Measurements from ENCODE around the gene PLPP7. TPM values are rescaled to one million over a fixed set of nuclear protein-coding genes. Genes with fewer than 3 reads are reported as not detected.

Gene PLPP7
- total and polyA plus RNA-seq, 2 donors from 2014 or later: 4.0 to 5.5 TPM

DNA sequence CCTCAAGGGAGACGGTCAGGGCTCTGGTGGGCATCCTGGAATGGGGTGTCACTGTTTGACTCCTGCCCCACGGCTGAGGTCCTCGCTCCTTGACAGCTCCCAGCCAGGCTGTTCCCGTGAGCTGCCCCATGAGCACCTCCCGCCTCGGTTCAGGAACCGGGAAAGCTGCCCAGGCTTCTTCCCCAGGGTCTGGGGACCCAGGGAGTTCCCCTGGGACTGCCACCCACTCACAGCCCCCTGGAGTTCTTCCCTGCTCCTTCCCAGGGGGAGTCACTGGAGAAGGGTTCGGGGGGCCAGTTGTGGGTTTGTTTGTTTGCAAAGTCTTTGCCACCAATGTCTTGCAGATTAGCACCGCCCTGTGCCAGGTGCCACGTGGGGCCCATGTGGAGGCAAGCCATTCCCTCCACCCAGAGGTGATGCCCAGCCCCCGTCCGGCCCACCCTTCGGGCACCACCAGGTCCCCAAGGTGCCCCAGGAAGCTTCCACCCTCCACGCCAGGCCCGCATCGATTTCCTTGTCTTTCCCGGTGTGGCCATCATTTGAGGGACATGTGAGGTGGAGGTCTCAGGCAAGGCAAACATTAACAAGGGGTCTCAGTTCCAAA is 1.3 kb downstream of the PLPP7 start:
- DNase-seq (no peak), FAIRE-seq (no peak)
- no peaks in the 10 kb centered on the region for H3K9me3 ChIP-seq (ENCODE audit: control insufficient read depth in 2 of 3, insufficient read depth in 1 of 3, low read length in 3 of 3)
- intact Hi-C loops (cut with DNase I): no loop called here
- H3K36me3 ChIP-seq (ENCODE audit: control insufficient read depth in 2 of 3, insufficient read depth in 3 of 3, low read length in 3 of 3): no peaks in the 10 kb centered on the region
- peaks cover 0 to 9% (median 0%) of the 10 kb centered on the region in 3 donors for H3K4me1 ChIP-seq (ENCODE audit: control insufficient read depth in 2 of 3, insufficient read depth in 2 of 3, low read depth in 1 of 3, low read length in 3 of 3)
- peak overlapping the region in 2 of 3 donors; percentile 72 to 77 for H3K9ac ChIP-seq (ENCODE audit: low read length in 3 of 3)
- H3K4me3 ChIP-seq (ENCODE audit: low read length in 3 of 3): peak overlapping the region in 2 of 3 donors; percentile 5 to 68
- TF ChIP-seq, protein P1, sequence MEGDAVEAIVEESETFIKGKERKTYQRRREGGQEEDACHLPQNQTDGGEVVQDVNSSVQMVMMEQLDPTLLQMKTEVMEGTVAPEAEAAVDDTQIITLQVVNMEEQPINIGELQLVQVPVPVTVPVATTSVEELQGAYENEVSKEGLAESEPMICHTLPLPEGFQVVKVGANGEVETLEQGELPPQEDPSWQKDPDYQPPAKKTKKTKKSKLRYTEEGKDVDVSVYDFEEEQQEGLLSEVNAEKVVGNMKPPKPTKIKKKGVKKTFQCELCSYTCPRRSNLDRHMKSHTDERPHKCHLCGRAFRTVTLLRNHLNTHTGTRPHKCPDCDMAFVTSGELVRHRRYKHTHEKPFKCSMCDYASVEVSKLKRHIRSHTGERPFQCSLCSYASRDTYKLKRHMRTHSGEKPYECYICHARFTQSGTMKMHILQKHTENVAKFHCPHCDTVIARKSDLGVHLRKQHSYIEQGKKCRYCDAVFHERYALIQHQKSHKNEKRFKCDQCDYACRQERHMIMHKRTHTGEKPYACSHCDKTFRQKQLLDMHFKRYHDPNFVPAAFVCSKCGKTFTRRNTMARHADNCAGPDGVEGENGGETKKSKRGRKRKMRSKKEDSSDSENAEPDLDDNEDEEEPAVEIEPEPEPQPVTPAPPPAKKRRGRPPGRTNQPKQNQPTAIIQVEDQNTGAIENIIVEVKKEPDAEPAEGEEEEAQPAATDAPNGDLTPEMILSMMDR (IDR thresholded peaks at IDR 0.05; ENCODE audit: borderline replicate concordance, extremely low read depth, insufficient read depth): no peak
- H3K27ac ChIP-seq (ENCODE audit: low read depth in 2 of 2, low read length in 2 of 2): no peak overlapping the region
- no peaks in the 10 kb centered on the region for H3K27me3 ChIP-seq (ENCODE audit: control insufficient read depth, insufficient read depth, low read length)

DNA sequence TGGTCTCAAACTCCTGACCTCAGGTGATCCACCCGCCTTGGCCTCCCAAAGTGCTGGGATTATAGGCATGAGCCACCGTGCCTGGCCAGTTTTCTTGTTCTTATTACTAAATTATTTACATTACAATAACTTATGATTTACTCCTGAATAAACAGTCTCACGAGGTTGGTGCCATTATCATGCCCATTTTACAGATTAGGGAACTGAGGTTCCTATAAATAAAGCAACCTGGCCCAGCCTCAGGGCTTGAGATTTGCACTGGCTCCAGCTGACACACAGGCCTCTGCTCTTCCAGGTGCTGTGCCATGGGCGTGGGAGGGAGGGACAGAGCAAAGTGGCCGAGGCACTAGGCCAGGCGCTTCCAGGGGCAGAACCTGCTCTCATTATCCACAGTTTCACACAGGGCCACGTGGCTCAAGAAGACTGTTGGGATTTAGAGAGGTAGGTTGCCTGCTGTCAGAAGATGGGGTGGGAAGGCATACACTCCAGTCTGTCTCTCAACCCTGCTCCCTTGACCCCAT is 2.3 kb downstream of the PLPP7 start:
- TF ChIP-seq, protein P1 (IDR thresholded peaks at IDR 0.05; ENCODE audit: borderline replicate concordance, extremely low read depth, insufficient read depth): no peak

DNA sequence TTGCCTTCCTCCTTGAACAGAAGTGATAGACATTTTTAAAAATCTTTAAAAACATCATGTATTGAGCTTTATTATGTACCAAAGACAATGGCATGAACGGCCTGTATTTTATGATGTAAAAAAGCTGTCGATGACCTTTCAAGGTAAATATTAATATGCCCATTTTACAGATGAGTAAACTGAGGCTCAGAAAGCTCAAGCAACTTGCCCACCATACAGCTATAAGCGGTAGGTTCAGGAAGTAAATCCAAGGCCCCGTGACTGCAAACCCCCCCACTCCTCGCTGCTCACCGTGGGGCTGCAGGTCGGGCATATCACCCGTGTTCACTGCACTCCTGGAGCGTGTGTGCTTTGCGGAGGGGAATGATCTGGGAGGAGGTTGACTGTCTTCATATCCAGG is 3.4 kb downstream of the PLPP7 start:
- Histone ChIP-seq H3K9me3 (ENCODE audit: control insufficient read depth in 2 of 3, insufficient read depth in 1 of 3, low read length in 3 of 3) (no peaks in the 10 kb centered on the region), H3K27ac (ENCODE audit: low read depth in 2 of 2, low read length in 2 of 2) (no peak overlapping the region), H3K9ac (ENCODE audit: low read length in 3 of 3) (no peak overlapping the region), H3K4me3 (ENCODE audit: low read length in 3 of 3) (no peak overlapping the region), H3K27me3 (ENCODE audit: control insufficient read depth, insufficient read depth, low read length) (no peaks in the 10 kb centered on the region), H3K4me1 (ENCODE audit: control insufficient read depth in 2 of 3, insufficient read depth in 2 of 3, low read depth in 1 of 3, low read length in 3 of 3) (peaks cover 0 to 9% (median 0%) of the 10 kb centered on the region in 3 donors), H3K36me3 (ENCODE audit: control insufficient read depth in 2 of 3, insufficient read depth in 3 of 3, low read length in 3 of 3) (no peaks in the 10 kb centered on the region)
- intact Hi-C loops (cut with DNase I): no loop called here
- FAIRE-seq: no peak
- TF ChIP-seq, protein P1 (IDR thresholded peaks at IDR 0.05; ENCODE audit: borderline replicate concordance, extremely low read depth, insufficient read depth): no peak
- DNase-seq: no peak

More for the DNA sequence above, 2.3 kb downstream of the PLPP7 start:
- H3K9me3 ChIP-seq (ENCODE audit: control insufficient read depth in 2 of 3, insufficient read depth in 1 of 3, low read length in 3 of 3): no peaks in the 10 kb centered on the region
- peaks cover 0 to 9% (median 0%) of the 10 kb centered on the region in 3 donors for H3K4me1 ChIP-seq (ENCODE audit: control insufficient read depth in 2 of 3, insufficient read depth in 2 of 3, low read depth in 1 of 3, low read length in 3 of 3)
- no peaks in the 10 kb centered on the region for H3K36me3 ChIP-seq (ENCODE audit: control insufficient read depth in 2 of 3, insufficient read depth in 3 of 3, low read length in 3 of 3)
- intact Hi-C loops (cut with DNase I): no loop called here
- no peak for DNase-seq
- H3K9ac ChIP-seq (ENCODE audit: low read length in 3 of 3): no peak overlapping the region
- H3K4me3 ChIP-seq (ENCODE audit: low read length in 3 of 3): no peak overlapping the region
- no peaks in the 10 kb centered on the region for H3K27me3 ChIP-seq (ENCODE audit: control insufficient read depth, insufficient read depth, low read length)
- FAIRE-seq: no peak
- no peak overlapping the region for H3K27ac ChIP-seq (ENCODE audit: low read depth in 2 of 2, low read length in 2 of 2)
